HG02938 (cell line): ENCODE results near the gene SLC25A29.
"Not testable (repeated sequence)": the region's sequence is repeated elsewhere in the genome, so short reads cannot be mapped to it uniquely, and the experiment has no call there.

Source experiments
- ATAC-seq: cut with Tn5 transposase; IDR thresholded peaks from one replicate; pipeline ENCODE4 v1.9.1; 2021; ENCODE audit warnings: mild to moderate bottlenecking, moderate library complexity; ENCODE audit not compliant: unreplicated experiment

SLC25A29 gene

GRCh38 chr14:100294963-100295330 lies 11.3 kb downstream of the SLC25A29 start:
- no peak for ATAC-seq

- peak; percentile 35 for ATAC-seq
These were observed 11.9 kb downstream of the SLC25A29 start for GRCh38 chr14:100294213-100294962.

- no peak for ATAC-seq
These were observed 12.6 kb downstream of the SLC25A29 start for GRCh38 chr14:100293497-100294212.

- ATAC-seq = no peak
These were observed 13.3 kb downstream of the SLC25A29 start for GRCh38 chr14:100292776-100293461.

- no peak for ATAC-seq
These were observed 13.9 kb downstream of the SLC25A29 start for GRCh38 chr14:100292301-100292775.

- ATAC-seq = no peak
These were observed 14.8 kb downstream of the SLC25A29 start for GRCh38 chr14:100291305-100292075.

- no peak for ATAC-seq
These were observed 15.5 kb downstream of the SLC25A29 start for GRCh38 chr14:100290607-100291304.

GRCh38 chr14:100289916-100290606 lies 16.2 kb downstream of the SLC25A29 start:
- ATAC-seq = no peak

GRCh38 chr14:100288382-100289185 lies 17.7 kb downstream of the SLC25A29 start:
- no peak for ATAC-seq

GRCh38 chr14:100287998-100288295 lies 18.3 kb downstream of the SLC25A29 start:
- not testable (repeated sequence) for ATAC-seq

- no peak for ATAC-seq
These were observed 18.8 kb downstream of the SLC25A29 start for GRCh38 chr14:100287202-100287997.

GRCh38 chr14:100286484-100287191 lies 19.6 kb downstream of the SLC25A29 start:
- ATAC-seq = no peak

GRCh38 chr14:100285913-100286400 lies 20.3 kb downstream of the SLC25A29 start:
- no peak for ATAC-seq

GRCh38 chr14:100285021-100285912 lies 21.0 kb downstream of the SLC25A29 start:
- ATAC-seq = peak; percentile 81

- ATAC-seq = no peak
These were observed 22.0 kb downstream of the SLC25A29 start for GRCh38 chr14:100283984-100284881.
